ENCODE measurements around the gene C1QBP.

The C1QBP gene
- long read RNA-seq, transcript C1QBP-201 (6 exons, 1,169 nt), result major isoform, 2,573 of 2,645 reads
- long read RNA-seq, partial matches to known transcripts, result 1 of 2,645 reads
- long read RNA-seq, other reads (novel, unspliced or antisense), result 70 of 2,645 reads

- no peak for TF ChIP-seq POLR2AphosphoS5 (IDR thresholded peaks at IDR 0.05; ENCODE audit: low read depth)
- peak; percentile 70 for TF ChIP-seq GABPA (IDR thresholded peaks at IDR 0.05; ENCODE audit: low read depth)
- no peak for TF ChIP-seq SPI1 (IDR thresholded peaks at IDR 0.05; ENCODE audit: borderline replicate concordance, low read depth)
- no peak for TF ChIP-seq REST (IDR thresholded peaks at IDR 0.05; ENCODE audit: insufficient replicate concordance, low read depth)
- TF ChIP-seq CTCF (IDR thresholded peaks at IDR 0.05; ENCODE audit: insufficient read depth, low read length), result peak; percentile 52
- no peaks in the 10 kb centered on the region for H3K27me3 ChIP-seq (ENCODE audit: insufficient read depth, poor library complexity, severe bottlenecking)
Measured at GRCh38 chr17:5438716-5439445, at the start of gene C1QBP. Gene C1QBP (minus strand): TSS chr17:5439155. CDS start chr17:5439073, 82 bp downstream.

GRCh38 chr17:5488752-5489151, 49.8 kb upstream of the C1QBP start:
- TF ChIP-seq CTCF (IDR thresholded peaks at IDR 0.05; ENCODE audit: insufficient read depth, low read length) (no peak), GABPA (IDR thresholded peaks at IDR 0.05; ENCODE audit: low read depth) (no peak), REST (IDR thresholded peaks at IDR 0.05; ENCODE audit: insufficient replicate concordance, low read depth) (no peak), SPI1 (IDR thresholded peaks at IDR 0.05; ENCODE audit: borderline replicate concordance, low read depth) (no peak), POLR2AphosphoS5 (IDR thresholded peaks at IDR 0.05; ENCODE audit: low read depth) (no peak)
- Histone ChIP-seq H3K4me3 (replicated peaks; ENCODE audit: insufficient read depth, low read length) (no peak overlapping the region), H3K27me3 (ENCODE audit: insufficient read depth, poor library complexity, severe bottlenecking) (no peaks in the 10 kb centered on the region), H3K27ac (replicated peaks) (no peak overlapping the region)
- no peak for DNase-seq (ENCODE audit: low read depth in 1 of 2, low spot score in 1 of 2)

More at GRCh38 chr17:5438716-5439445, at the start of gene C1QBP:
- DNase-seq (ENCODE audit: low read depth in 1 of 2, low spot score in 1 of 2), result peak; percentile 74 to 80
- Histone ChIP-seq H3K27ac (replicated peaks) (peak within 1 kb of the TSS; percentile 61), H3K4me3 (replicated peaks; ENCODE audit: insufficient read depth, low read length) (peak within 1 kb of the TSS; percentile 64)

GRCh38 chr17:5486206-5487124, 47.5 kb upstream of the C1QBP start, which contains the start of gene MIS12:
Gene MIS12 (plus strand): TSS chr17:5486566. CDS start chr17:5488863, 2,297 bp downstream.
- H3K4me3 ChIP-seq (replicated peaks; ENCODE audit: insufficient read depth, low read length), result peak within 1 kb of the TSS; percentile 79
- H3K27me3 ChIP-seq (ENCODE audit: insufficient read depth, poor library complexity, severe bottlenecking), result no peaks in the 10 kb centered on the region
- TF ChIP-seq CTCF (IDR thresholded peaks at IDR 0.05; ENCODE audit: insufficient read depth, low read length) (no peak), GABPA (IDR thresholded peaks at IDR 0.05; ENCODE audit: low read depth) (peak; percentile 73), REST (IDR thresholded peaks at IDR 0.05; ENCODE audit: insufficient replicate concordance, low read depth) (peak; percentile 20), SPI1 (IDR thresholded peaks at IDR 0.05; ENCODE audit: borderline replicate concordance, low read depth) (no peak), POLR2AphosphoS5 (IDR thresholded peaks at IDR 0.05; ENCODE audit: low read depth) (peak; percentile 77)
- DNase-seq (ENCODE audit: low read depth in 1 of 2, low spot score in 1 of 2), result peak; percentile 88 to 96
- H3K27ac ChIP-seq (replicated peaks), result peak within 1 kb of the TSS; percentile 100
